NCI-H446 treated with DMSO at 0.1 percent for 48 hours (cell line): ENCODE data around the gene DCDC1.

Experiments used
- DNase-seq: peaks from one replicate; lab custom pipeline; 2025; lab: John Stamatoyannopoulos, UW

Gene DCDC1

GRCh38 chr11:30852645-30853044, 516.9 kb downstream of the DCDC1 start:
- DNase-seq, result no peak

- DNase-seq, result no peak
Observed at GRCh38 chr11:30852091-30852490, 517.4 kb downstream of the DCDC1 start.

GRCh38 chr11:30837252-30837651, 532.3 kb downstream of the DCDC1 start:
- DNase-seq, result no peak

GRCh38 chr11:30832831-30833230, 536.7 kb downstream of the DCDC1 start:
- no peak for DNase-seq

GRCh38 chr11:30830681-30831080, 538.9 kb downstream of the DCDC1 start:
- DNase-seq, result no peak

GRCh38 chr11:30826911-30827310, 542.6 kb downstream of the DCDC1 start:
- no peak for DNase-seq

- no peak for DNase-seq
Observed at GRCh38 chr11:30825723-30826122, 543.8 kb downstream of the DCDC1 start.

GRCh38 chr11:30823119-30823518, 546.4 kb downstream of the DCDC1 start:
- no peak for DNase-seq

GRCh38 chr11:30821438-30821965, 548.0 kb downstream of the DCDC1 start:
- DNase-seq, result no peak

GRCh38 chr11:30818721-30819120, 550.8 kb downstream of the DCDC1 start:
- DNase-seq, result no peak

GRCh38 chr11:30816959-30817880, 552.3 kb downstream of the DCDC1 start:
- no peak for DNase-seq

- DNase-seq, result no peak
Observed at GRCh38 chr11:30815619-30816018, 553.9 kb downstream of the DCDC1 start.

GRCh38 chr11:30814737-30815136, 554.8 kb downstream of the DCDC1 start:
- no peak for DNase-seq
